ENCODE measurements around the gene CCDC77.

Gene CCDC77

GRCh38 chr12:473863-474577, 72.6 kb downstream of the CCDC77 start:
- ChIA-PET CTCF (interaction anchor here (1.1 to 11.2 kb wide), 4 partner anchors 19 to 74 kb away, joined by 3 to 69 read pairs (median 6); no protein-coding TSS in a partner anchor), POLR2A (no interaction called here)
- no peak for TF ChIP-seq CTCF (IDR thresholded peaks at IDR 0.05; ENCODE audit: control extremely low read depth, extremely low read depth, low read depth, missing control alignments)
- DNase-seq (ENCODE audit: extremely low spot score), result no peak

- TF ChIP-seq CTCF (IDR thresholded peaks at IDR 0.05; ENCODE audit: control extremely low read depth, extremely low read depth, low read depth, missing control alignments), result no peak
- no peak for DNase-seq (ENCODE audit: extremely low spot score)
- POLR2A ChIA-PET, result no interaction called here
- CTCF ChIA-PET, result interaction anchor here (1.1 to 11.2 kb wide), 3 partner anchors 8 to 21 kb away, joined by 3 to 69 read pairs (median 3); no protein-coding TSS in a partner anchor
Observed at GRCh38 chr12:475286-475685, 73.8 kb downstream of the CCDC77 start.

- ChIA-PET POLR2A (no interaction called here), CTCF (interaction anchor here (0.9 to 1.7 kb wide), 3 partner anchors 15 to 27 kb away, joined by 3 to 5 read pairs (median 5); no protein-coding TSS in a partner anchor)
- DNase-seq (ENCODE audit: extremely low spot score), result no peak
- TF ChIP-seq CTCF (IDR thresholded peaks at IDR 0.05; ENCODE audit: control extremely low read depth, extremely low read depth, low read depth, missing control alignments), result no peak
Observed at GRCh38 chr12:479161-479560, 77.7 kb downstream of the CCDC77 start.

- TF ChIP-seq CTCF (IDR thresholded peaks at IDR 0.05; ENCODE audit: control extremely low read depth, extremely low read depth, low read depth, missing control alignments), result no peak
- CTCF ChIA-PET, result interaction anchor here (1.0 to 1.9 kb wide), 3 partner anchors 12 to 34 kb away, joined by 3 to 6 read pairs (median 3); no protein-coding TSS in a partner anchor
- DNase-seq (ENCODE audit: extremely low spot score), result no peak
- POLR2A ChIA-PET, result no interaction called here
Observed at GRCh38 chr12:480831-481816, 79.7 kb downstream of the CCDC77 start.

GRCh38 chr12:482061-482460, 80.6 kb downstream of the CCDC77 start:
- DNase-seq (ENCODE audit: extremely low spot score), result no peak
- CTCF ChIA-PET, result interaction anchor here (1.9 kb wide), 1 partner anchor 30 kb away, joined by 6 read pairs; no protein-coding TSS in a partner anchor
- TF ChIP-seq CTCF (IDR thresholded peaks at IDR 0.05; ENCODE audit: control extremely low read depth, extremely low read depth, low read depth, missing control alignments), result no peak
- POLR2A ChIA-PET, result no interaction called here

GRCh38 chr12:484096-484495, 82.7 kb downstream of the CCDC77 start:
- POLR2A ChIA-PET, result no interaction called here
- CTCF ChIA-PET, result interaction anchor here (2.4 kb wide), 1 partner anchor 31 kb away, joined by 14 read pairs; no protein-coding TSS in a partner anchor
- no peak for DNase-seq (ENCODE audit: extremely low spot score)
- no peak for TF ChIP-seq CTCF (IDR thresholded peaks at IDR 0.05; ENCODE audit: control extremely low read depth, extremely low read depth, low read depth, missing control alignments)

Measured in GM10248 (cell line).